ENCODE results near the gene CAPN9.

DNA sequence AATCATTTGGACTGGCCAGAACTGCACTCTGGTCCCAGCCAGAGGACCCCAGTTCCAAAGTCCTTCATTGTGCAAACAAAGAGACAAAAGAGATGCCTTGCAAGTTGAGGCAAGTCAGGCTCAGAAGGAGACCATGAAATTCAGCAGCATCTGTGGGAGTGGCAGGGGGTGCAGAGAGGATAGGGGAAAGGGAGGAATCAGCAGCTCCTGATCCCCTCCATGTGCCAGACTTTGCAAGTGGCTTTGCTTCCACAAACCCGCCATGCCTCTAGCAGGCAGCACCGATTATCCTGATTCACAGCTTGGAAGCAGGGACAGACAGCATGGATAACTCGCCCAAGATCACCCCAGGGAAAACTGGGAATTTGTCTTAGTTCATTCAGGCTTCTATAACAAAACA lies 2.1 kb upstream of the CAPN9 start:
- TF ChIP-seq, protein P1, sequence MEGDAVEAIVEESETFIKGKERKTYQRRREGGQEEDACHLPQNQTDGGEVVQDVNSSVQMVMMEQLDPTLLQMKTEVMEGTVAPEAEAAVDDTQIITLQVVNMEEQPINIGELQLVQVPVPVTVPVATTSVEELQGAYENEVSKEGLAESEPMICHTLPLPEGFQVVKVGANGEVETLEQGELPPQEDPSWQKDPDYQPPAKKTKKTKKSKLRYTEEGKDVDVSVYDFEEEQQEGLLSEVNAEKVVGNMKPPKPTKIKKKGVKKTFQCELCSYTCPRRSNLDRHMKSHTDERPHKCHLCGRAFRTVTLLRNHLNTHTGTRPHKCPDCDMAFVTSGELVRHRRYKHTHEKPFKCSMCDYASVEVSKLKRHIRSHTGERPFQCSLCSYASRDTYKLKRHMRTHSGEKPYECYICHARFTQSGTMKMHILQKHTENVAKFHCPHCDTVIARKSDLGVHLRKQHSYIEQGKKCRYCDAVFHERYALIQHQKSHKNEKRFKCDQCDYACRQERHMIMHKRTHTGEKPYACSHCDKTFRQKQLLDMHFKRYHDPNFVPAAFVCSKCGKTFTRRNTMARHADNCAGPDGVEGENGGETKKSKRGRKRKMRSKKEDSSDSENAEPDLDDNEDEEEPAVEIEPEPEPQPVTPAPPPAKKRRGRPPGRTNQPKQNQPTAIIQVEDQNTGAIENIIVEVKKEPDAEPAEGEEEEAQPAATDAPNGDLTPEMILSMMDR (IDR thresholded peaks at IDR 0.05; ENCODE audit: low read length) = no peak
- no peak for TF ChIP-seq EZH2 (IDR thresholded peaks at IDR 0.05; ENCODE audit: borderline replicate concordance, low read length)

All from OCI-LY1 (cell line).